Subcutaneous preadipocyte (primary cell): Measurements from ENCODE around the gene SKP2. TPM values are rescaled to one million over a fixed set of nuclear protein-coding genes. Genes with fewer than 3 reads are reported as not detected.
A peak's percentile ranks its signal among the peaks of the same experiment; 100 is the strongest.

ENCODE experiments used
- small RNA-seq: library from RNA; depleted of rRNA; stranded (forward); fragments of <200 nt; gene quantifications from one replicate; pipeline ENCODE3, GENCODE V24; 2012
- total RNA-seq: library from RNA; depleted of rRNA; stranded (reverse); fragments of >200 nt; gene quantifications from 2 replicates; pipeline ENCODE4 v1.2.3, GENCODE V29; 2012

SKP2 gene
- total RNA-seq: 22.4 and 54.0 TPM in 2 replicates

DNA sequence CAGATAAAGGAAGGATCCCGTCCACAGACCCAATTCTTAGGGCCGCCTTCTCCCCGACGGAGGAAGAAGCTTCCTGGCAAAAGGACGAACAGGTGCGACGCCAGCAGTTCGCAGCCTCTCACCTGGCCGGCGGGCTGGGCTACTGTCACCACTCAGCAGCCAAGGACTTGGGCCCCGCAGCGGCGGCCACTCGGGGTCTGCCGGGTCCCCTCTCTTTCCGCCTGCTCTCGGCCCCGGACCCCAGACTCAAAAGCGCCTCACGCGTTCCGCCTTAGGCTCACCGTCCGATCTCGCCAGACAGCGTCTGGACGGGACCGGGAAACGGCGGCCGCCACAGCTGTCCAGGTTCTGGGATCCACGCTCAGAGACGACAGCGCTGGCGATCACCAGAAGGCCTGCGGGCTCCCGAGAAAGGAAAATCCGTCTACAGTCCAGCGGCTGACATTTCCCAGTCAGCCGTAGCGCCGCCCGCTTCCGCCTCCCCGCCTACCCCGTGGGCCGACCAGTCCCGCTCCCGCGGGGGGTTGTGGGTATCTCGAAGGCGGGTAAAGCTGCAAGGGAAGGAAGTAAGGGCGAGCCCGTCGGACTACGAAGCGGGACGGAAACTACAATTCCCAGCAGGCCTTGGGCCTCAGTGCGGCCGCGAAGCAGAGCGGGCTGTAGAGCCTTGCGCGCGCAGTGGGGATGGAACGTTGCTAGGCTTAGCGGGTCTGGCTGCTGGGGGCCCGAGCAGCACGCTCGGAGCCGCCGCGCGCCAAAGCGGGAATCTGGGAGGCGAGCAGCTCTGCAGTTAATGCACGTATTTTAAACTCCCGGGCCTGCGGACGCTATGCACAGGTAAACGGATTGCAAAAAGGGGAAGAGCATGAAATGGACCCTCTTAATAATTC lies at the start of gene SKP2, which contains the start of gene LMBRD2:
Gene SKP2, plus strand, starts transcription at position 678 of the 890 bp plus-strand sequence. Its CDS starts 152 bp downstream, at position 830.
Gene LMBRD2, minus strand, starts transcription at position 454 of the 890 bp plus-strand sequence. CDS start 8,538 bp downstream, outside the sequence.

Small RNA genes within 50 kb of the gene (small RNA-seq; reads per million reads assigned to genes)
- gene MIR580 (2.4 reads per million, percentile 83 among the genes with 10 or more reads in this experiment), gene RNU6-1305P (not detected)

Other genes starting within 250 kb of the SKP2 start
- not detected in 2 replicates for gene CAPSL, start 213.5 kb upstream of the SKP2 start, total RNA-seq
- not detected in 2 replicates for gene UGT3A1, start 160.7 kb upstream of the SKP2 start, total RNA-seq
- gene UGT3A2, start 85.2 kb upstream of the SKP2 start, total RNA-seq: not detected in 2 replicates
- gene LMBRD2, start 224 bp upstream of the SKP2 start, total RNA-seq: 7.3 and 9.4 TPM in 2 replicates
- gene NADK2, start 89.8 kb downstream of the SKP2 start, total RNA-seq: 18.2 and 19.1 TPM in 2 replicates
- under 0.01 TPM in 1 of 2 replicates, not detected in the other for gene RANBP3L, start 149.8 kb downstream of the SKP2 start, total RNA-seq